Hematopoietic multipotent progenitor cell treated with erythropoietin and hydrocortisone succinate and interleukin-3 and kit ligand, for 6 days (in vitro differentiated cells): ENCODE results near the gene ARID3B.
"Not testable (repeated sequence)": the region's sequence is repeated elsewhere in the genome, so short reads cannot be mapped to it uniquely, and the experiment has no call there.

Experiments
- DNase-seq: peaks from one replicate; pipeline ENCODE4 v3.0.0-alpha.2; 2015

Gene ARID3B

DNA sequence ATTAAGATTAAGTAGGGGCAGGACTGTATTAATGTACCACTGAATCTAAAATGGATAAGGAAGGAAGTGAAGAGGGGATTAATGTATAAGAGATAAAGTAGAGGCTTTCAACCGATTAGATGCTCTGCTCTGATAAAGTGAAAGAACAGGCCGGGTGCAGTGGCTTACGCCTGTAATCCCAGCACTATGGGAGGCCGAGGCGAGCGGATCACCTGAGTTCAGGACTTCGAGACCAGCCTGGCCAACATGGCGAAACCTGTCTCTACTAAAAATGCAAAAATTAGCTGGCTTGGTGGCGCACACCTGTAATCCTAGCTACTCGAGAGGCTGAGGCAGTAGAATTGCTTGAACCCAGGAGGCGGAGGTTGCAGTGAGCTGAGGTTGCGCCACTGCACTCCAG, 1.5 kb upstream of the ARID3B start:
- DNase-seq = not testable (repeated sequence)

DNA sequence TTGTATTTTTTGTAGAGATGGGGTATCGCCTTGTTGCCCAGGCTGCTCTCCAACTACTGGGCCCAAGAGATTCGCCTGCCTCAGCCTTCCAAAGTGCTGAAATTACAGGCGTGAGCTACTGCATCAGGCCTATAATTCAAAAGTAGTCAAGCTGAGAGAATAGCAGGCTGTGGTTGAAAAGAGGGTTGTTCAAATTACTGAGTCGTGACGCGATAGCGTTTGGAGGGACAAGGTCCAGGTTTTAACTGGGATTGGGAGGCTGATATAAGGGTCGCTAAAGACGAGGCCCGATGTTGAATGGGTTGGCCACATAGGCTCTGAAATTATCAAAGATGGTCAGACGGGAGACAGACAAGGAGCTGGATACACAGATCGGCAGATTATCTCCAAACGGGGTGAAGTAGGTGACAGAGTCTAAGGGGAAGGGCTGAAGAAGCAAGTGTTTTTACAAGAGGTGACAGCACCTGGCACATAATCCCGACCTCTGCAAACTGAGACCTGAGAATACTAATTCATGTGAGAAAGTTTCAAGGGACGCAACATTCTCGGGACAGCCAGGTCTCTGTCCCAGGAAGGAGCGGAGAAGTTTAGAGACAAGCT, 759 bp upstream of the ARID3B start:
- peak; percentile 59 for DNase-seq

DNA sequence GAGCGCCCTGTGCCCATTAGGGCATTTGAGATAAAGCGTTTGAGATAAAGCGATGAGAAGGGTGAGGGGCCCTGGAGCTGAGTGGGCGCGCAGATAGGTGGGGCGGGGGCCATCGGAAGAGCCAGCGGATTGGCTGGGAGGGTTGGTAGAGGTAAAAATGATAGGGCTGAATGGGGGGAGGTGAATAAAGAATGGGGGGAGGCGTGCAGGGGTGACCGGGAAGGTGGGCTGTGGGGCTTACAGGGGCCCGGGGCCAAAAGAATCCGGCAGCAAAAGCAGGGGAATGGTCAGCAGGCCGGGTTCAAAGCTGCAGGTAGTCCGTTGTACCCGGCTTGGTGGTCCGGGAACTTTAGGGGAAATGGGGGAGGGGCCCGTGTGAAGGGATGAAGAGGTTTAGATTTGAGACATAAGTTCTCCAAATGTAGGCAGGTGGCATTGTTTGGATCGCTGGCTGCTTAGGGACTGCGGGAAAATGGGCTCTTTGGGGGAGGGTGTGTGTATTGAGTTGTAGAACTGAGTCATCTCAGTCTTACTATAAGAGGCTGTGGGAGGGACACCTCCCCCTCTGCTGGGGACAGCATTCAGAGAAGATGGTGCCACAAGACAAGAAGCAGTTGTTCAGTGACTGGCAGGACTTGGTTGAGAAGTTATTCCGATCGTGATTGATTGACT, 610 bp downstream of the ARID3B start:
- DNase-seq = peak; percentile 88

DNA sequence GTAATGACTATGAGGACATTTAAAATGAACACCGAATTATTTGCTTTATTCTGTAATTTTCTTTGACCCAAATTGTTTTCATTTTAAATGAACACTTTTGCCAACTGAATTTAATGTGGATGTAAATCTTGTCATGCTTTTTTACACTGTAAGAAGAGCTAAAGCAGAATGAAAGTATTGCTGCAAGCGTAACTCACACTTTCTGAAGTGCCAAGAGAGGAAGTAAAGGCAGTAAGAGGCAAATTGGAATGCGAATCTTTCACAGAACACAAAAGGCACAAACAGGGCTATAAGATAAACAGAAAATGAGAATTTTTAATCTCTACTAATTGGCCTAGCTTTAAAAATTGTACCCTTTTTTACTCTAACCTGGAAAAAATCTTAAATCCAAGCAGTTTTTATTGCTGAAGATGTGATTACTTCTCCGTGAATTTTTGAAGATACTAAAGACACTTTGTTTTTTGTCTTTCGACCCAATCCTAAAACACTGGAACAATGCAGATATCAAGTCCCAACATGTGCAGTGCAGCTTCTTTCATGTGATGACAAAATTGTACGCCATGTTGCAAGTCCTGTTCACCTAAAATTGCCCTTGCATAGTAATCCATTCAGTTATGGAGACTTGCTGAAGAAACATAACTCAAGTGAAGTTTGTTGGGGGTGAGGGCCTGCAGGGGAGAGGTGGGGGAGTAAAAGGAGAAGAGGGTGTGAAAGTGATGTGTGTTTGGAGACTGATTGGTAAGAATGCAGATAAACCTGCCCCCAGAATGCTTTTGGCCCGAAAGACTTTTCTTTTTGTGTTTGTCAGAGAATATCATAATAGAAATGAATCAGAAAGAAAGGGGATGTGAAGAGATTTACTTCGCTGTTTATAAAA, 1.4 kb downstream of the ARID3B start:
- peak; percentile 18 for DNase-seq

DNA sequence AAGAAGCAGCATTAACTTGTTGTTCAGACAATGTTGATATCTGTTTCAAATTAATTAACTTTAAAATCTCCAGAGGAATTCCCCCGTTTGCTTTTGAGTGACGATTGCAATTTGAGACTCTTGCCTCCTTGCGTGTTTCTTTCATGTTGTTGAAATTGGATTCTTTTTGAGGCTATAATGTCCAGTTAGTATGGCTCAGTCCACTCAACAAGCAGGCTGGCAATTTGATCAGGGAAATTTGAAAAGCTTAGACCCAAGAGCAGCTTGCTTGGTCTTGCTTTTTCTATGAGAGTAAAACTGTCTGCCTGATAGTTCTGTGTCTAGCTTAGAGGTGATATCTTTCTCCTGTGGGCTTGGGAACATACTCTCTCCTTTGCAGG, 2.0 kb downstream of the ARID3B start:
- no peak for DNase-seq

DNA sequence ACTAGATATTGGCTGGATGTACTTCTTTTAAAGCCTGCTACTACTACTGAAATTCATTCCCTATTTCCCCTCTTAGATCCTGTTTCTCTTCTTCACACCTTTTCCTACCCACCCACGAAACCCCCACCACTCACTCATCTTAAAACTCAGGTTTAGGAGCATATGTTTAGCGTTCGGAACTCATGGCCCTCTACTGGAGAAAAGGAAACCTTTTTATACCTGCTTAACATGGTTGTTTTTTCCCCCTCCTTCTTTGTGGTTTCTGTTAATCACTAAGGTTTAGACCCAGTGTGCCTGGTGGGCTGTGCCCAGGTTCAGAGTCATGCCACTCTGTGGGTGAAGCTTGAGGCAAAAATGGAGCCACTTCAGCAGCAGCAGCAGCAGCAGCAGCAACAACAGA, 2.6 kb downstream of the ARID3B start:
- DNase-seq = peak; percentile 63

DNA sequence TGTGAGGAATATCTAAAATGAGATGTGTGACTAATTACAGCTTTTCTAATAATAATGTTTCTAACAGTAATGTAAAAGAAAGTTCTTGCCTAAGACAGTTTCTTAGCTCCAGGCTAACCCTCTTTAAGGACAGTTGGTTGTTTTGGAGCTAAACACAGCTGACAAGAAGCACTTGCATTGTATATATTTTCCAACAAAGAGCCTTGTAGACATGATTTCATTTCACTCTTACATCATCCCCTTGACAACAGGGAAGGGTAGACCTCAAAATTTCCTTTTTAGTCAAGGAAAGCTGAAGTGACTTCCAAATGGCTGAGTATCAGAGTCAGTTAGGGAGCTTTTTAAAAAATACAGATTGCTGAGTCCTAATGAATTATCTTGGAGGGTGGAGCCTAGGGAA, 4.1 kb downstream of the ARID3B start:
- no peak for DNase-seq

DNA sequence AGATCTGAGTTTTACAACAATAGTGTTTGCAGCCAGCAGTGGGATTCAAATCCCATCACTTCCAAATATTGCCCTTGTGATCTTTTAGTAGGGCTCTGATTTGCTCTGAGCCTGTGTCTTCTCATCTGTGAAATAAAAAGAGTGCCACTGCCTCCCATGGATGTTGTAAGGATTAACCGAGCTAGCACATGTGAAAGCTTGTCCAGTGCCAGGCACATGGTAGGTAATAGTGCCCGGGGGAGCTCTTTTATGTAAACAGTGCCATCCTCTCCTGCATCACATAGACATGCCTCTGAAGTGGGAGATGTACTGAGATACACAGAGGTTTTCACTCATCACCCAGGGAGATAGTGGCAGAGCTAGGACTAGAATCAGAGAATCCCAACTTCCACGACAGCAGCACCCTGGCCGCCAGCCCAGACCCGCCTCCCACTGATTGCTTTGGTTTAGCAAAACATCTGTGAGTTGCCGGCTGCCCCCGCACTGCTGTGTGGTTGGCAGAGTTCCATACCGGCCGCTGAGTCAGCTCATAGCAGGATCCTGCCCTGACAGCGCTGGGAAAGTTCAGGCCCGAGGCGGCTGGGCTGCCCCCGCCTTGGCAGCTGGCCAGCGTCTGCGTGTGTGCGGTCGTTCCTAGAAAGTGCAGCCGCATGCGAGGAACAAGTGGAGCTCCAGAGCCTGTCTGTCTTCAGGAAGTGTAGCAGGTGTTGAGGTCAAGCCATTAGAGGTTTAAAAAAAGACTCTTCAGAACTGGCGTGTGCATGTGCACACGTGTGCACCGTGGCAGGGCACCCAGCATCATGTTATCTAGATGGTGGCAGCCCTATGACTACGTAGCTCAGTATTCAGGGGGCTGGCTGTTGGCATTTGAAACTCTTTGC, 5.0 kb downstream of the ARID3B start:
- peak; percentile 98 for DNase-seq

DNA sequence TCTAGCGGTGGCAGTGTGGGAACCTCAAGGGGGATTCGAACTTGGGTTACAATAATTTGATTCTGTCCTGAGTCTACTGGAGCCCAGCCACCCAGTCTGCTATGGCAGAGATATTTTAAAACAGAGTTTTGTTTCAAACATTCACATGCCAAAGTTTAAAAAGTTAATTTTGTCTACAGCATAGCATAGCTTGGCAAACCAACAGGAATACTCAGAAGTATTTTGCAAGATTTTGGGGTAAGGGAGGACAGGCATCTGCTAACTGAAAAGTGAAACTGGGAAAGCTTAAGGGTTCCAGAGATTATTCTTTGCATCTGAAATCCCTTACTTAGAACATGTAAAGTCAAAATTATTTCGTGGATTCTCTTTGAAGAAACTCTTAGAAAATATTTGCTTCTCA, 6.6 kb downstream of the ARID3B start:
- DNase-seq = no peak

DNA sequence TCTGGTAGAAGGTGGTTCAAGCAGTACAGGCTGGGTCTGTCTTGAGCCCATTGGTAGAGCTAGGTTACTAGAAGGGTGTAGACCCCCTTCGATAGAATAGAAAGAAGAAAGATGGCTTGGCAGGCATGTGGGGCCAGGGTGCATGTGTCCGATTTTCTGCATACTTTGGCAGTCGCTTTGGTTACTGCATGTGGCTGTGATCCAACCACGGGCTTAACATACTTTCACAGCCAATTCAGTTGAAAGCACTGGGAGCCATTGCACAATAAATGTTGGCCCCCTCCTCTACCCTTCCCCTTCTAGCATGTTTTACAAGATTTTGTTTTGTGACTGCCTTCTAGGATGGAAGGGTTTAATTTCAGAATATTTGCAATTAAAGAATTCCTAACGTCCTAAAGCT, 7.2 kb downstream of the ARID3B start:
- no peak for DNase-seq

DNA sequence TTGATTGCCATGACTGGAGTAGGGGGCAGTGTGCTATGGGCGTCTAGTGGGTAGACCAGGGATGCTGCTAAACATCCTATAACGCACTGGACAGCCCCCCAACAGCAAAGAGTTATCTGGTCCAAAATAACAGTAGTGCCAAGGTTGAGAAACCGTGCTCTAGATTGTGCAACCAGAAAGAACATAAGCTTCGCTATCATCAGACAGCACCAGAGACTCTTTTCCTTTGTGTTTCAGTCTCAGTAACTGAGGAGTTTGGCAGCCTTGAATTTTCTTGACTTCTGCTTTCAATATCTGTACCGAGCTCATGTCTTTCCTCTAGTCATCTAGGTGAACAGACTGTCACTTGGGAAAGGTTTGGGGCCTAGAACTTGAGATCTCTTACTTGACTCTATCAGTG, 8.8 kb downstream of the ARID3B start:
- DNase-seq = peak; percentile 65

DNA sequence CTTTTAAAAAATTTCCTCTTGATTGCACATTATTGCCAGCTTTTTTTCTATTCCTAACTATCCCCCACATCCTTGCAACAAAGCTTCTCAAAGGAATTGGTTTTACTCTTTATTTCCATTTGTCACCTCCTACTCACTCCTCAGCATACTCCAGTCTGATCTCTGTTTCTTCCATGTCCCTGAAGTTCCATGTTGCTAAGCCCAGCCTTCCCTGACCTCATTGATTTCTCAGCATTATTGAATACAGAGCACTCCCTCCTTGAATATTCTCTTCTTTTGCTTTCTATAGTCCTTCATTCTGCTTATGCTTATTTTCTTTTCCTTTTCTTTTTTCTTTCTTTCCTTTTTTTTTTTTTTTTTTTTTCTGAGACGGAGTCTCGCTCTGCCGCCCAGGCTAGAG, 10.7 kb downstream of the ARID3B start:
- DNase-seq = no peak

DNA sequence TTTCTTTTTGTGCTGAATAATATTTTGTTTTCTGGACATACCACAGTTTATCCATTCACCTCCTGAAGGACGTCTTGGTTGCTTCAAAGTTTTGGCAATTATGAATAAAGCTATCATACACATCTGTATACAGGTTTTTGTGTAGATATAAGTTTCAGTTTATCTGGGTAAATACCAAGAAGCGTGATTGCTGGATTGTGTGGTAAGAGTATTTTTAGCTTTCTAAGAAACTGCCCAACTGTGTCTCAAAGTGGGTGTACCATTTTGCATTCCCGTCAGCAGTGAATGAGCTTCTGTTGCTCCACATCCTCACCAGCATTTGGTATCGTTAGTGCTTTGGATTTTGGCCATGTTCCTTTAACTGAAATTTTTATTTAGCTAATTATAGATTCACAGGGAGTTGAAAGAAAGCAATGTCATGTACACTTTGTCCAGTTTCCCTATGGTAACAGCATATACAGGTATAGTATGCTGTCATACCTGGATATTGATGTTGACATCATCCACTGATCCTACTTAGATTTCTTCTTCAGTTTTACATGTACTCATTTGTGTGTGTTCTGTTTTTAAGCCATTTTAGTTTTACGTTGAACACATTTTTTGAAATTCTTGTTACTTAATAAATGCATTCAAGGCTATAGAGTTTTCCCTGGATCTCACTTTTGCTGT, 11.9 kb downstream of the ARID3B start:
- DNase-seq = peak; percentile 48

DNA sequence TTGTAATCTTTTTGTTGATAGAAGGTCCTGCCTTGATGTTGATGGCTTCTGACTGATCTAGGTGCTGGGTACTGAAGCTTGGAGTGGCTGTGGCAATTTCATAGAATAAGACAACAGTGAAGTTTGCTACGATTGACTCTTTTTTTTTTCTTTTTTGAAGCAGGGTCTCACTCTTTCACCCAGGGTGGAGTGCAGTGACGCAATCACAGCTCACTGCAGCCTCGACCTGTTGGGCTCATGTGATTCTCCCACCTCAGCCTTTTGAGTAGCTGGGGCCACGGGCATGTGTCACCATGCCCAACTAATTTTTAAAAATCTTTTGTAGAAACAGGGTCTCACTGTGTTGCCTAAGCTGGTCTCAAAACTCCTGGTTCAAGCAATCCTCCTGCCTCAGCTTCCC, 14.2 kb downstream of the ARID3B start:
- no peak for DNase-seq

DNA sequence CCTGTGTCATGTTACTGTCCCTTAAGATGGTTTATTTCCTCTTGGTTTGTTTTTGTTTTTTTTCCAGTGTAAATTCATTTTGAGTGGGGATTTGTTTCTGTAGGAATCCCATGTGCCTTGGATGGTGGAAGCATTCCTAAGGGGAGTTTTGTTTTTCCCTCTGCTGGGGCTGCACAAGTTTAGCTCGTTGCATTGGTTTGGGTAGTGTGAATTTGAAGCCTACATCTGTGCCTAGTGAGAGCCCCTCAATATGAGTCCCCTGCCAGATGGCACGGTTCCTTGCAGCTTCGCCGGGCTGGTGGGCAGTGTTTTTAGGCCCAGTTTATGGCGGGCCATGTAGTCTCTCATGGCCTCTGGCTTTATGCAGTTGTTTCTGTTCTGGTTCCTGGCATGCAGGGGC, 17.7 kb downstream of the ARID3B start:
- DNase-seq = no peak

DNA sequence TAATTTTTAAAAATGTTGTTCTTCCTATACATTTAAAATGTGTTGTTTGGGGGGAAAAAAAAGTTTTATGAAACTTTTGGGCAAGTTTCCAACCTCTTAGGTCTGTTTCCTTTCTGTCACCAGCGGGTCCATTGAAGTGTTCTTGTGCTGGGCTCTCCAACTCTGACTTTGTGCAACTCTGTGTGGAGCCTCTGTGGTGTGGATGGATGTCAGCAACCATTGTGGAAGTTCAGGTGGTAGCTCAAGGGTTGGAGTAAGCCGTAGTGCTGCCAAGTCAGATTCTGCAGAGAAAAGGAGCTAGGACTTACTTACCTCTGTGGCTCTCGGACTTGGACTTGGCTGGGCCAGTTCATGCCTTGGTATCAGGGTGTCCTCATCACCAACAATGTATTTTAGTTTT, 22.4 kb downstream of the ARID3B start:
- no peak for DNase-seq

DNA sequence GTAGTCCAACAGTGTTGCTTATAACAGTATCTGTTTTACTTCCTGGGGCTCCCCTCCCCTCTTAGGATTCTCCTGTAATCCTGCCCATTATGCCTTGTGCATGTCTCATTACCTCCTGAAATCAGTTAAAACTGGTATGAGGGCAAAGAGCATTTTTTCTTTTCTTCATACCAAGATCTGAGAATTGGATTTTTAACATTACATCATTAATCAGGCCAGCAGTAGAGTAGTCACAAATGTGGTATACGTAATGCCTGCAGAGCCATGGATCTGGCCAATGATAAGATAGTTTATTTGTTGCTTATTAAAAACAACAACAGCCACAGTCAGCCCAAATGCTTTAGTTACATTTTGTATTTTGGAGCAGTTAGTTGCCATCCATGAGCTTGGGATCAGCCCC, 23.2 kb downstream of the ARID3B start:
- no peak for DNase-seq

DNA sequence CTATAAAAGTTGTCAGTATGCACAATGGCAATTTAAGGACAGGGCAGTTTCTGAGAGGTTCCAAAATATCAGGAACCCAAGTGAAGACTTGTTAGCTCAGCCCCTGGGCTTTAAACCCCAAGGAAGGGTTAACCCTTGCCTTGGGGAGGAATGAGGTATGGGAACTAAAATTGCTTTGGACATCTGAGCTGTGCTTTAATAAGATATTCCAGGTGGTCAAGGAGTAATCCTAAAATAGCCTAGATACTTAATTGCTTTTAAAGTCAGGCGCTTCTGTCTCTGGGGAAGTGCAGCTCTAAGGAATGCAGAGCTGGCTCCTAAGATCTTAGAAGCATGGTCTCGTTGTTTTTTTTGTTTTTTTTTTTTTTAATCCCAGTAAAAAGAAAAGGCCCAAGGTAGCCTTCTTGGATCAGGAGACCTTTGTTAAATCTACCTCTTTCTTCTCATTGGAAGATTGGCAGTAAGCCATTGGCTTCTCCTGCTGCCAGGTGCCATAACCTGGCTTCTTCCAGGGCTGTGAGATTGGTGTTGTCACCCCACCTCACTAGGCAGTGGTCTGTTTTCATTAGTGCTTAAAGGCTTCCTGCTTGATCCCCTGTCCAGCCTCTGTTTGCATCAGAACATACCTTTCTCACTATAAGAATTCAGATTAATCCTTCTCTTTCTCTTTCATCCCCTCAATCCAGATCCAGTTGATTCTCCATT, 24.5 kb downstream of the ARID3B start:
- no peak for DNase-seq

DNA sequence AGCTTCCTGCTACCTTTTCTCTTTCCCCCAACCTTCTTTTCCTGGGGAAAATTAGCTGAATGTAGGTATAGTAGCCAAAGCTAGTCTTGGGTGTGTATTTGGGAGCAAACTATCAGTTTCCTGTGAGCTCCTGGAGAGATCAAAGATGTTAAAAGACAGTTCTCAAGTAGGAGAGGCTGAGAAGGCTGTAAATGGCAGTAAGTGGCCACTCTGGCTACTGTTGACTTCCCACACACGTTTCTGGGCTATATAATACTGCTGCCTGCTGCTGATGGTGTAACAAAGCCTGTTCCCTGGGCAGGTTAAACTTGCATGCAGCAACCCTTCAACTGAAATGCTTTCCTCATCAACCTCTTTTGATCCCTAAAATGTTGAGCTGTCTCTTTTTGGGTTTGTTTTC, 27.6 kb downstream of the ARID3B start:
- DNase-seq = no peak

DNA sequence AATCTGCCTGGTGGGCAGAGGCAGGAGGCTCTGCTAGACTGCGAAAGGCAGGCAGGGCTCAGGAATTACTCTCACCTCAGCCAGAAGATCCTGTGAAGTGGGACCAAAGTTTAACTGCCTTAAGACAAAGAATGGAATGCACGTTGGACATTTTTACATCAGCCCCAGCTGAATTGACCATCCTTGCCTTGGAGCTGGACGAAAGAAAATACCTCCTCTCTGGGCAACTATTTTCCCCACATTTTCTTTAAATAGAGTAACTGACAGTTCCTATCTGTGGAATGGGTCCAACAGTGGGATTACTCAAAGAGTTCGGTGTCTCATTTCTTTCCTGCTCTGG, 28.7 kb downstream of the ARID3B start:
- DNase-seq = no peak

DNA sequence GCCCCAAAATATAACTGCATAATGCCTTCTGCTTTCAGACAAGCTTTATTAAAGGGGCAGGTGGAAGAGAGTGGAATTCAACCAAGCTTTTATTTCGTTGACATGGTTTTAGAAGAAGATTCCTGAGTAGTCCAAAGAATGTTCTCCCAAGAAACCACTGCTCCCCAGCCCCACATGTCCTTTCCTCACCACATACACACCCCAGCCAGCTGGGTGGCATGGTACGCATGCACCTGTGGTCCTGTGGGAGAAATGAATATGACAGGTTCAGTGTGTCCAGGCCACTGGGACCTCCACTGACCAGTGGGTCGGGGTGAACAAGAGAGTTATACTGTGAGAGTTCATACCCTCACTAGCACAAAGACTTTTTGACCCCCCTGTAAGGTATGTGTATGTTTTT, 30.2 kb downstream of the ARID3B start:
- no peak for DNase-seq

DNA sequence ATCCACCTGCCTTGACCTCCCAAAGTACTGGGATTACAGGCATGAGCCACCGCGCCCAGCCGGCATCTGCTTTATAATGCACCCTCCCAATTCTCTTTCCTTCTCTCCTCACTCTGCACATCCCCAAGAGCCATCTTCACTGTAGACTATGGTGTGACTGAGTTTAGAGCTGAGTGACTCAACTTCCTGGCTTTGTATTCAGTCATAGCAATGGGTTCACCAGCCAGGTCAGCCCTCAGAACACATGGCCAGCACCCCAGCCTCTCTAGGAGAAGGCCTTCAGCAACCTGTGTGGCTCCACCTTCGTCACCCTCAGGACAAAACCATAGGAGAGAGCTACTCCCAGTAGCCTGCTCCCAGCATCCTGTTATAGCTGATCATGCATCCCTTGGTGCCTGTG, 33.0 kb downstream of the ARID3B start:
- DNase-seq = no peak
